Stimulated activated CD8-positive, alpha-beta memory T cell treated with anti-CD3 and anti-CD28 coated beads, Interleukin-4, amount 100 ng/mL, for 1 hour (primary cell): Measurements from ENCODE around the gene PADI1.

ENCODE experiments used
- DNase-seq, 2 donors: peaks; one replicate each; pipeline ENCODE4 v3.0.0-alpha.2; 2020; ENCODE audit warnings: low read depth in 2 of 2, low spot score in 1 of 2

The PADI1 gene

GRCh38 chr1:17214876-17215544 is 10.1 kb downstream of the PADI1 start:
- no peak for DNase-seq

GRCh38 chr1:17215545-17215890 is 10.6 kb downstream of the PADI1 start:
- no peak for DNase-seq

GRCh38 chr1:17216078-17216477 is 11.2 kb downstream of the PADI1 start:
- DNase-seq, result no peak

GRCh38 chr1:17217607-17218006 is 12.7 kb downstream of the PADI1 start:
- no peak for DNase-seq

GRCh38 chr1:17218939-17219338 is 14.0 kb downstream of the PADI1 start:
- DNase-seq, result no peak

- no peak for DNase-seq
Observed at GRCh38 chr1:17220287-17220686, 15.4 kb downstream of the PADI1 start.

- no peak for DNase-seq
Observed at GRCh38 chr1:17222557-17222956, 17.6 kb downstream of the PADI1 start.

GRCh38 chr1:17224434-17224833 is 19.5 kb downstream of the PADI1 start:
- DNase-seq, result no peak

GRCh38 chr1:17225140-17225539 is 20.2 kb downstream of the PADI1 start:
- DNase-seq, result no peak

- DNase-seq, result no peak
Observed at GRCh38 chr1:17227358-17227915, 22.5 kb downstream of the PADI1 start.

- DNase-seq, result no peak
Observed at GRCh38 chr1:17228619-17229018, 23.7 kb downstream of the PADI1 start.

- no peak for DNase-seq
Observed at GRCh38 chr1:17229379-17229778, 24.5 kb downstream of the PADI1 start.

- no peak for DNase-seq
Observed at GRCh38 chr1:17230106-17230505, 25.2 kb downstream of the PADI1 start.

- DNase-seq, result no peak
Observed at GRCh38 chr1:17230671-17231310, 25.9 kb downstream of the PADI1 start.

- no peak for DNase-seq
Observed at GRCh38 chr1:17232759-17233661, 28.1 kb downstream of the PADI1 start.

- DNase-seq, result no peak
Observed at GRCh38 chr1:17233675-17234320, 28.9 kb downstream of the PADI1 start.

- DNase-seq, result no peak
Observed at GRCh38 chr1:17234405-17234804, 29.5 kb downstream of the PADI1 start.

- DNase-seq, result no peak
Observed at GRCh38 chr1:17235135-17235885, 30.4 kb downstream of the PADI1 start.

- peak; percentile 82 to 92 for DNase-seq
Observed at GRCh38 chr1:17236779-17237560, 32.0 kb downstream of the PADI1 start.

GRCh38 chr1:17237561-17237903 is 32.6 kb downstream of the PADI1 start:
- DNase-seq, result no peak
